ENCODE data around the gene NUPR2. TPM values are rescaled to one million over a fixed set of nuclear protein-coding genes. Genes with fewer than 3 reads are reported as not detected.
A peak's percentile ranks its signal among the peaks of the same experiment; 100 is the strongest.
"Not testable (repeated sequence)": the region's sequence is repeated elsewhere in the genome, so short reads cannot be mapped to it uniquely, and the experiment has no call there.

The NUPR2 gene
- total RNA-seq, 1 donor from 2014 or later, result not detected

- Histone ChIP-seq H3K36me3 (no peaks in the 10 kb centered on the region), H3K9me3 (ENCODE audit: low read depth) (no peaks in the 10 kb centered on the region), H3K27me3 (no peaks in the 10 kb centered on the region), H3K79me2 (ENCODE audit: low read depth) (no peaks in the 10 kb centered on the region), H3K4me2 (no peak overlapping the region), H3K9ac (no peak overlapping the region), H4K20me1 (ENCODE audit: low read depth) (no peaks in the 10 kb centered on the region), H2AFZ (replicated peaks) (no peak overlapping the region), H3K4me1 (no peaks in the 10 kb centered on the region), H3K27ac (no peak overlapping the region), H3F3A (ENCODE audit: low read depth) (peaks cover 9% of the 10 kb centered on the region), H3K4me3 (no peak overlapping the region)
- Mint-ChIP-seq H3K27ac (no peak overlapping the region), H3K9me3 (no peaks in the 10 kb centered on the region), H3K4me3 (no peak overlapping the region), H3K4me1 (peaks cover 3% of the 10 kb centered on the region), H3K36me3 (peaks cover 10% of the 10 kb centered on the region), H3K27me3 (ENCODE audit: insufficient read depth, low read depth) (peaks cover 2% of the 10 kb centered on the region)
- TF ChIP-seq EZH2 (IDR thresholded peaks at IDR 0.05), result no peak
- TF ChIP-seq EZH2phosphoT487 (IDR thresholded peaks at IDR 0.05), result no peak
- TF ChIP-seq CTCF (IDR thresholded peaks at IDR 0.05), result no peak
- DNase-seq (ENCODE audit: low spot score), result no peak
These were observed 38.0 kb downstream of the NUPR2 start for GRCh38 chr7:56078196-56078595.

GRCh38 chr7:56077681-56078080, 38.5 kb downstream of the NUPR2 start:
- Histone ChIP-seq H3K9me3 (ENCODE audit: low read depth) (no peaks in the 10 kb centered on the region), H3K9ac (no peak overlapping the region), H3K36me3 (no peaks in the 10 kb centered on the region), H3K27me3 (no peaks in the 10 kb centered on the region), H3K4me1 (no peaks in the 10 kb centered on the region), H3K4me2 (no peak overlapping the region), H3F3A (ENCODE audit: low read depth) (peaks cover 13% of the 10 kb centered on the region), H2AFZ (replicated peaks) (no peak overlapping the region), H3K79me2 (ENCODE audit: low read depth) (no peaks in the 10 kb centered on the region), H3K27ac (no peak overlapping the region), H3K4me3 (no peak overlapping the region), H4K20me1 (ENCODE audit: low read depth) (no peaks in the 10 kb centered on the region)
- peaks cover 3% of the 10 kb centered on the region for H3K4me1 Mint-ChIP-seq
- H3K27ac Mint-ChIP-seq, result no peak overlapping the region
- H3K4me3 Mint-ChIP-seq, result no peak overlapping the region
- peaks cover 13% of the 10 kb centered on the region for H3K36me3 Mint-ChIP-seq
- H3K27me3 Mint-ChIP-seq (ENCODE audit: insufficient read depth, low read depth), result peaks cover 4% of the 10 kb centered on the region
- no peaks in the 10 kb centered on the region for H3K9me3 Mint-ChIP-seq
- no peak for DNase-seq (ENCODE audit: low spot score)
- TF ChIP-seq EZH2phosphoT487 (IDR thresholded peaks at IDR 0.05) (no peak), EZH2 (IDR thresholded peaks at IDR 0.05) (no peak), CTCF (IDR thresholded peaks at IDR 0.05) (no peak)

- no peaks in the 10 kb centered on the region for H3K9me3 ChIP-seq (ENCODE audit: low read depth)
- H3K9ac ChIP-seq, result no peak overlapping the region
- Mint-ChIP-seq H3K27me3 (ENCODE audit: insufficient read depth, low read depth) (peaks cover 2% of the 10 kb centered on the region), H3K4me1 (peaks cover 3% of the 10 kb centered on the region), H3K4me3 (no peak overlapping the region), H3K9me3 (no peaks in the 10 kb centered on the region), H3K36me3 (peaks cover 20% of the 10 kb centered on the region), H3K27ac (peak overlapping the region; percentile 47)
- no peaks in the 10 kb centered on the region for H4K20me1 ChIP-seq (ENCODE audit: low read depth)
- no peaks in the 10 kb centered on the region for H3K79me2 ChIP-seq (ENCODE audit: low read depth)
- no peak overlapping the region for H3K4me2 ChIP-seq
- peak; percentile 85 for DNase-seq (ENCODE audit: low spot score)
- H3K4me1 ChIP-seq, result no peaks in the 10 kb centered on the region
- no peak overlapping the region for H3K27ac ChIP-seq
- no peak overlapping the region for H3K4me3 ChIP-seq
- no peak overlapping the region for H2AFZ ChIP-seq (replicated peaks)
- H3K27me3 ChIP-seq, result no peaks in the 10 kb centered on the region
- no peaks in the 10 kb centered on the region for H3K36me3 ChIP-seq
- peaks cover 13% of the 10 kb centered on the region for H3F3A ChIP-seq (ENCODE audit: low read depth)
- TF ChIP-seq CTCF (IDR thresholded peaks at IDR 0.05) (peak; percentile 85), EZH2 (IDR thresholded peaks at IDR 0.05) (no peak)
These were observed 41.8 kb downstream of the NUPR2 start for GRCh38 chr7:56074371-56074791.

GRCh38 chr7:56066376-56066775, 49.8 kb downstream of the NUPR2 start:
- not testable (repeated sequence) for H3K9ac ChIP-seq; H3K27me3 ChIP-seq; H3K4me3 ChIP-seq; H3K36me3 ChIP-seq; H2AFZ ChIP-seq (replicated peaks); H3K27ac Mint-ChIP-seq; H3K4me2 ChIP-seq; H3K9me3 Mint-ChIP-seq; H3K9me3 ChIP-seq (ENCODE audit: low read depth); H3K4me1 ChIP-seq; H3K27ac ChIP-seq; DNase-seq (ENCODE audit: low spot score); H3K27me3 Mint-ChIP-seq (ENCODE audit: insufficient read depth, low read depth); H3K4me3 Mint-ChIP-seq; H3K4me1 Mint-ChIP-seq
- Histone ChIP-seq H3F3A (ENCODE audit: low read depth) (peaks cover 31% of the 10 kb centered on the region), H3K79me2 (ENCODE audit: low read depth) (peaks cover 19% of the 10 kb centered on the region), H4K20me1 (ENCODE audit: low read depth) (peaks cover 14% of the 10 kb centered on the region)
- peaks cover 27% of the 10 kb centered on the region for H3K36me3 Mint-ChIP-seq

Other genes starting within 250 kb of the NUPR2 start
- 4.6 and 7.4 TPM in 2 replicates for gene ZNF713, start 229.0 kb downstream of the NUPR2 start, total RNA-seq (ENCODE audit: low replicate concordance)
- 9.8 and 15.3 TPM in 2 replicates for gene MRPS17, start 164.5 kb downstream of the NUPR2 start, total RNA-seq (ENCODE audit: low replicate concordance)
- 69.0 and 80.6 TPM in 2 replicates for gene NIPSNAP2, start 151.8 kb downstream of the NUPR2 start, total RNA-seq (ENCODE audit: low replicate concordance)
- 54.9 and 72.2 TPM in 2 replicates for gene PSPH, start 65.0 kb downstream of the NUPR2 start, total RNA-seq (ENCODE audit: low replicate concordance)
- gene CCT6A, start 64.7 kb downstream of the NUPR2 start, total RNA-seq (ENCODE audit: low replicate concordance), result 255 and 349 TPM in 2 replicates
- 76.1 and 109 TPM in 2 replicates for gene SUMF2, start 52.1 kb downstream of the NUPR2 start, total RNA-seq (ENCODE audit: low replicate concordance)
- not detected in 2 replicates for gene PHKG1, start 23.5 kb downstream of the NUPR2 start, total RNA-seq (ENCODE audit: low replicate concordance)
- gene CHCHD2, start 9.9 kb downstream of the NUPR2 start, total RNA-seq (ENCODE audit: low replicate concordance), result 64.1 and 70.5 TPM in 2 replicates

Data from neural progenitor cell (in vitro differentiated cells).